Duodenal mucosa (tissue), 2 donors: Measurements from ENCODE around the gene PRDM11.
"Not testable (repeated sequence)": the region's sequence is repeated elsewhere in the genome, so short reads cannot be mapped to it uniquely, and the experiment has no call there.

ENCODE experiments used
- H3K27ac ChIP-seq: one replicate; pipeline ENCODE4 v1.7.0; 2013; ENCODE audit warnings: low read depth, low read length
- H3K27me3 ChIP-seq, 2 donors: one replicate each; pipeline ENCODE4 v1.7.0; 2013; ENCODE audit warnings: low read length in 2 of 2, control low read depth in 1 of 2; ENCODE audit not compliant: insufficient read depth in 2 of 2, control insufficient read depth in 1 of 2
- H3K36me3 ChIP-seq, 2 donors: one replicate each; pipeline ENCODE4 v1.7.0; 2013; ENCODE audit warnings: low read length in 2 of 2, control low read depth in 1 of 2; ENCODE audit not compliant: insufficient read depth in 2 of 2, control insufficient read depth in 1 of 2
- H3K4me1 ChIP-seq, 2 donors: one replicate each; pipeline ENCODE4 v1.7.0; 2013; ENCODE audit warnings: low read length in 2 of 2, control low read depth in 1 of 2; ENCODE audit not compliant: insufficient read depth in 2 of 2, control insufficient read depth in 1 of 2
- H3K4me3 ChIP-seq, 2 donors: one replicate each; pipeline ENCODE4 v1.7.0; 2013; ENCODE audit warnings: low read length in 2 of 2, low read depth in 1 of 2
- H3K9ac ChIP-seq, 2 donors: one replicate each; pipeline ENCODE4 v1.7.0; 2013; ENCODE audit warnings: low read length in 2 of 2, low read depth in 1 of 2
- H3K9me3 ChIP-seq, 2 donors: one replicate each; pipeline ENCODE4 v1.7.0; 2013; ENCODE audit warnings: low read length in 2 of 2, control low read depth in 1 of 2; ENCODE audit not compliant: control insufficient read depth in 1 of 2

PRDM11 gene

DNA sequence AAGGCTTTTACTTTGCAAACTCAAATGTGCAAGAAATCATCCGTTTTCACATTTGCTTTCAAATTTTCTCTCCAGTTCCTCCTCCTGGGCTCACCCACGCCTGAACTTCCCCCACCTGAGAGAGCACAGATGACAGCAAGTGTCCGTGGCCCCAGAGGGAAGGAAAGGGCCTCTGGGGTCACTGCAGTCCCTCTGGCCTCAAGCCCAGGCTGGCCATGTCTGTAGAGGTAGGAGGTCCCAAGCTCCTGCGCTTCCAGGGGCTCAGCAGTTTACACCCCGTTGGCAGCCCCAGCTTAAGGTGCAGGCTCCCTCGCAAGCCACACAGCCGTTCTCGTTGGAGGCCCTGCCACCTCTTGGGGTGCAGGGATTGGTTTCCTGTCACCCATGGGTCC is 40.5 kb upstream of the PRDM11 start:
- peaks cover 9 to 13% of the 10 kb centered on the region in 2 donors for H3K4me1 ChIP-seq
- no peaks in the 10 kb centered on the region for H3K9me3 ChIP-seq
- H3K27ac ChIP-seq, result no peak overlapping the region
- no peak overlapping the region for H3K9ac ChIP-seq
- H3K36me3 ChIP-seq, result no peaks in the 10 kb centered on the region
- no peak overlapping the region for H3K4me3 ChIP-seq
- no peaks in the 10 kb centered on the region for H3K27me3 ChIP-seq

DNA sequence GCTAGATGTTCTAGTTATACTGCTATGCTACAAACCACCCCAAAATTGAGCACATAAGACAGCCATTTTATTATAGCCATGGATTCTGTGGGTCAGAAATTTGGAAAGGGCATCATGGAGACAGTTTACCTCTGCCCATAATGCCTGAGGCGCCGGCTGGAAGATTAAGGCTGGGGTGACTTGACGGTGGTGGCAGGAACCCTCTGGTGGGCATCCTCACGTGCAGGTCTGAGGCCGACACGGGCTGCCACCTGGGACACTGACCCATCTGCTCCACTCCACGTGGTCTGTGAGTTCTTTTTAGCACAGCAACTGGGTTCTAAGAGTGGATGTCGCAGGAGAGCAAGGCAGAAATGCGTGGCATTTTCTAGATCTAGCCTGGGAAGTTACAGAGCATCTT is 40.0 kb upstream of the PRDM11 start:
- Histone ChIP-seq H3K4me3 (no peak overlapping the region), H3K27ac (no peak overlapping the region), H3K27me3 (peaks cover 0 to 4% of the 10 kb centered on the region in 2 donors), H3K36me3 (no peaks in the 10 kb centered on the region), H3K9ac (no peak overlapping the region), H3K4me1 (peaks cover 9 to 13% of the 10 kb centered on the region in 2 donors), H3K9me3 (no peaks in the 10 kb centered on the region)

DNA sequence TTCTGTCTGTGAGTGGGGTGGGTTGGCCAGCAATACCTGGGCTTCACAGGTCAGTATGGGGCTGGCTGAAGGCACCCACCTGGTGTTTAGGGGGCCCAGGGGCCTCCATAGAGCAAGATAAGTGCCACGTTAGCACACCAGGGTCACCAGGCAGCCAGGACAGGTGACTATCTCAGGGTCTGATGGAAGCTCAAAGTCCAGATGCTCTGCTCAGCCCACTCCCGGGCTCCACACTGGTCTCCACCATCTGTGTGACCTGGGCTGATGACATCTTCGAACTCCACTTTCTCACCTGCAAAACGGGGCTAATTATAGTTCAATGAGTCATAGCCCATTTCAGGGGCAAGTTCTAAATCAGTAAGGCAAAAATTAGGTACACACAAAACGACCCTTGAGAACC is 39.4 kb upstream of the PRDM11 start:
- H3K27me3 ChIP-seq, result peaks cover 0 to 5% of the 10 kb centered on the region in 2 donors
- H3K9me3 ChIP-seq, result no peaks in the 10 kb centered on the region
- peaks cover 9 to 13% of the 10 kb centered on the region in 2 donors for H3K4me1 ChIP-seq
- H3K9ac ChIP-seq, result no peak overlapping the region
- no peak overlapping the region for H3K27ac ChIP-seq
- H3K36me3 ChIP-seq, result no peaks in the 10 kb centered on the region
- H3K4me3 ChIP-seq, result no peak overlapping the region

DNA sequence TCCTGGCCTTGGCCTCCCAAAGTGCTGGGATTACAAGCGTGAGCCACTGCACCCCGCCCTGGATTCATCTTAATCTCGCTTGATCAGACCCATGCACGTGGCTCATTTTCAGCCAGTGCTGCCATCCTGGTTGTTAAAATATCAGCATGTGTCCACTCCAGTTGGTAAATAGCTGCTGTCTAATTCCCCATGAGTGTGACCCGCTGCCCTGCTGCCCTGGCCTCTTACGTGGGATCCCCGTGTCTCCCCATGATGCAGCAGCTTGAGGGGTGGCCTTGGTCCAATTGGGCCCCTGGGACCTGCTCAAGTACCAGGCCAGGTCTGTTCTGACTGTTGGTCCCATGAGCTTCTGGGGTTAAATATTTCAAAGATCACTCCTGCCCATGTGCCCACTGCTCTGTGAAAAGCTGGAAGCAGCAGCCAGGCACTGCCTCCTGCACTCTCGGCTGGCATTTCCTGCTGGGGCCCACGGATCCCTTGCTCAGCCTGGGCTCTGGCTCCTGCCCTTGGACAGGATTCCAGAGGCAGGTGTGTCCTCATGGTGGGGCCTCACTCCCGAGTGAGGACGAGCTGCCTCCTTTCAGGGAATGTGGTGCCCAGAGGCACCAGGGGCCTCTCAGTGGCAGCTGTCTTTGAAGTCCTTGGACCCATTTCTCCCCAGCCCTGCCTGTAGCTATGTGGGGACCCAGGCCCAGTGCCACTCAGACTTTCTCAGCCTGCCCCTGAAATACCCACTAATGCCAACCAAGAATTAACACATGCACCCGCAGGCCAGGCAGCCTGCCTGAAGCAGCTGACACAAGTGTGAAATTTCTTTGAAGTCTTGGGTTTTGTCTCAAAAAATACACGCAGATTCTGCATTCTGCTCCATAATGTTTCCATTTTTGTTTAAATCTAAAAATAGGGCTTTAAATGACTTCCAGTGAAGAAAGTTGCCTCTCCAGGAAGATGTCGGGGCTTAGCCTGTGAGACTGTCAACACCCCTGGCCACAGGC is 38.1 kb upstream of the PRDM11 start:
- Histone ChIP-seq H3K9me3 (no peaks in the 10 kb centered on the region), H3K27ac (no peak overlapping the region), H3K4me3 (no peak overlapping the region), H3K27me3 (peaks cover 0 to 5% of the 10 kb centered on the region in 2 donors), H3K4me1 (peaks cover 0 to 7% of the 10 kb centered on the region in 2 donors), H3K36me3 (no peaks in the 10 kb centered on the region), H3K9ac (no peak overlapping the region)

DNA sequence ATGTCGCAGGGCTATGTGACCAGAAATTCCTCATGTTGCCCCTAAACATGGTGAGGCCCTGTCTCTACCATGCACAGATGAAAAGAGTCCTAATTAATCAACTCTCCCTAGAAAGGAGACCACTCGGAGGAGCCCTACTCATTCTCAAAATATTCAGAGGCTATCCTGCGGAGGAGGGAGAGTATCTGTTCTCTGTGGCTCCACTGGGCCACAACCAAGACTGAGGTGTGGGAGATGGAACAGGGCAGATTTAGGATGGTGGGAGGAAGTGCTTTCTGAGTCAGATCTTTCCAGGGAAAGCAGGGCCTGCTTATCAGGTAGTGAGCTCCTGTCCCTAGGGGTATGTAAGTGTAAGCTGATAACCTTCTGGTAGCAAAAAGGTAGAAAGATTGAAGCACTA is 37.0 kb upstream of the PRDM11 start:
- no peak overlapping the region for H3K9ac ChIP-seq
- no peaks in the 10 kb centered on the region for H3K9me3 ChIP-seq
- H3K27me3 ChIP-seq, result peaks cover 0 to 5% of the 10 kb centered on the region in 2 donors
- H3K36me3 ChIP-seq, result no peaks in the 10 kb centered on the region
- peaks cover 0 to 7% of the 10 kb centered on the region in 2 donors for H3K4me1 ChIP-seq
- no peak overlapping the region for H3K27ac ChIP-seq
- no peak overlapping the region for H3K4me3 ChIP-seq

DNA sequence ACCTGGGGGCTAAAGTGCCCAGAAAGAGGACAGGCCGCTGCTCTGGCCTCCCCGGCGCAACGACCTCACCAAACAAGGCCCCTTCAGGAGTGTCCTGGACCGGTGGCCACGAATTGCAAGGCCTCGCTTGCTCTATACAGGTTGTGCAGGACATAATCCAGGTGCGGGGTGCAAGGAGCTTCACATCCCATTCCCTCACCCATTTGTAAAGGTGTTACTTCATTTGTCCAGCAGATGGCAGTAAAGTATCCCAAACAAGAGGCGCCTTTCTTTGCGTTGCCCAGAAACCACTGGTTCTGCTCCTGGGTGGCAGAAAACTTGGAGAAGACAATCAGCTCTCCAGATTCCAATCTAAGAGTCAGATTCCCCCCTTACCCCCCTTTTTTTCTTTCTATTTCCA is 35.9 kb upstream of the PRDM11 start:
- no peak overlapping the region for H3K9ac ChIP-seq
- no peaks in the 10 kb centered on the region for H3K9me3 ChIP-seq
- H3K36me3 ChIP-seq, result no peaks in the 10 kb centered on the region
- peaks cover 0 to 7% of the 10 kb centered on the region in 2 donors for H3K4me1 ChIP-seq
- no peak overlapping the region for H3K4me3 ChIP-seq
- no peak overlapping the region for H3K27ac ChIP-seq
- peaks cover 0 to 5% of the 10 kb centered on the region in 2 donors for H3K27me3 ChIP-seq

DNA sequence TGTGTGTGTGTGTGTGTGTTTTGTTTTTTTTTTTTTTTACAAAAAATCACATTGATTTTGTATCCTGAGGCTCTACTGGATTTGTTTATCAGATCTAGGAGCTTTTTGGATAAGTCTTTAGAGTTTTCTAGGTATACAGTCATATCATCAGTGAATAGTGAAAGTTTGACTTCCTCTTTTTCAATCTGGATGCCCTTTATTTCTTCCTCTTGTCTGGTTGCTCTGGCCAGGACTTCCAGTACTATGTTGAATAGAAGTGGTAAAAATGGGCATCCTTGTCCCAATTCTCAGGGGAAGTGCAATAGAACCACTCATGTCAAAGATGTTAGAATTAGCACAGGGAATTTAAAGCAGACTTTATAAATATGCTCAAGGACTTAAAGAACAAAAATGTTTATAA is 32.6 kb upstream of the PRDM11 start:
- Histone ChIP-seq H3K4me1 (no peaks in the 10 kb centered on the region), H3K4me3 (no peak overlapping the region), H3K9ac (no peak overlapping the region), H3K9me3 (no peaks in the 10 kb centered on the region), H3K27me3 (peaks cover 0 to 5% of the 10 kb centered on the region in 2 donors), H3K36me3 (no peaks in the 10 kb centered on the region), H3K27ac (no peak overlapping the region)

DNA sequence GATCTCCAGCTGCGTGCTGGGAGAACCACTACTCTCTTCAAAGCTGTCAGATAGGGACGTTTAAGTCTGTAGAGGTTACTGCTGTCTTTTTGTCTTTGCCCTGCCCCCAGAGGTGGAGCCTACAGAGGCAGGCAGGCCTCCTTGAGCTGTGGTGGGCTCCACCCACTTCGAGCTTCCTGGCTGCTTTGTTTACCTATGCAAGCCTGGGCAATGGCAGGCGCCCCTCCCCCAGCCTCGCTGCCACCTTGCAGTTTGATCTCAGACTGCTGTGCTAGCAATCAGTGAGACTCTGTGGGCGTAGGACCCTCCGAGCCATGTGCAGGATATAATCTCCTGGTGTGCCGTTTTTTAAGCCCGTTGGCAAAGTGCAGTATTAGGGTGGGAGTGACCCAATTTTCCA is 18.6 kb upstream of the PRDM11 start:
- not testable (repeated sequence) for H3K27ac ChIP-seq

DNA sequence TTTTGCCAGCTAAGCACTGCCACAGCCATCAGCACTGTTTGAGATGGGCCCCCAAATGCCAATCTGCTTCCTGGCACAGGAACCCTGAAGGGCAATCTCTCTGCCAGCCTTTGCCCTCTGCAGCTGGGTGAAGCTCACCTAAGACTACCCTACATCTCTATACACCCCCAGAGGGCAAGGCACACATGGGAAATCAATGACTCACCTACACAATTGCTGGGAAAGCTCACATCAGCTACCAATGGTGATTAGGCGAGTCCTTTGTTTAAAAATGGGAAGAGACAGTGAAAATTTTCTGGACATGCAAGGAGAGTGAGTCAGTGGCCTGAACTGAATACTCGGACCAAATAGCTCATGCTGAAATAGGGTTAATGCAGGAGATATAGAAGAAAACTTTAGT is 12.6 kb upstream of the PRDM11 start:
- no peaks in the 10 kb centered on the region for H3K36me3 ChIP-seq
- H3K27me3 ChIP-seq, result peaks cover 9 to 12% of the 10 kb centered on the region in 2 donors
- H3K4me1 ChIP-seq, result no peaks in the 10 kb centered on the region
- H3K4me3 ChIP-seq, result no peak overlapping the region
- H3K27ac ChIP-seq, result no peak overlapping the region
- no peak overlapping the region for H3K9ac ChIP-seq
- no peaks in the 10 kb centered on the region for H3K9me3 ChIP-seq

More for the DNA sequence above, 18.6 kb upstream of the PRDM11 start:
- not testable (repeated sequence) for H3K9ac ChIP-seq, H3K4me3 ChIP-seq, H3K27me3 ChIP-seq, H3K36me3 ChIP-seq, H3K9me3 ChIP-seq, H3K4me1 ChIP-seq

DNA sequence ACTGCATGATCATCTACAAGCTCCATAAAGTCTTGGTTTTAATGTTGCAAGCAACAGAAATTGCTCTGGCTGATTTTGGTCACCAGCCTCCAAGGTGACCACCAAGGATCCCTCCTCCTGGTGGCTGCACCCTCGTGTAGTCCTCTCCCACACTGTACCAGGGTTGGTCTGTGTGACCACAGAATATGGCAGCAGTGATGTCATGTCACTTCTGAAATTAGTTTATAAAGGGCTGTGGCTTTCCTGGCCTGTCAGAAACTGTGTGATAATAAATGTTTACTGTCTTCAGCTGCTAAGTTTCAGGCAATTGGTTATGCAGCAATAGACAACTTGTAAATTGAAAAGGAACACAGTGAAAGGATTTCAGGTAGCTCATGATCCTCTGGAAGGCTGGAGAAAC is 5.3 kb upstream of the PRDM11 start:
- Histone ChIP-seq H3K9ac (no peak overlapping the region), H3K27me3 (peaks cover 0 to 10% of the 10 kb centered on the region in 2 donors), H3K4me3 (no peak overlapping the region), H3K4me1 (peaks cover 5 to 7% of the 10 kb centered on the region in 2 donors), H3K9me3 (no peaks in the 10 kb centered on the region), H3K27ac (no peak overlapping the region), H3K36me3 (no peaks in the 10 kb centered on the region)
